ENCODE data around the gene KMO.

GRCh38 chr1:241536304-241536703, 4.1 kb downstream of the KMO start:
- TF ChIP-seq CTCF (IDR thresholded peaks at IDR 0.05; ENCODE audit: borderline replicate concordance, extremely low read depth, low read length, poor library complexity, severe bottlenecking) (no peak), EZH2 (IDR thresholded peaks at IDR 0.05; ENCODE audit: borderline replicate concordance, low read depth, low read length, severe bottlenecking) (no peak)

All from DND-41 (cell line).